ENCODE measurements around the gene CYBA.
A peak's percentile ranks its signal among the peaks of the same experiment; 100 is the strongest.

Gene CYBA

GRCh38 chr16:88650749-88651275 lies at the start of gene CYBA:
CYBA (minus strand) TSS chr16:88651053; CDS start chr16:88651013, 40 bp downstream.
- DNase-seq, result peak; percentile 91 to 93

GRCh38 chr16:88700322-88700635 lies 49.4 kb upstream of the CYBA start:
- DNase-seq, result no peak

GRCh38 chr16:88699180-88699579 lies 48.3 kb upstream of the CYBA start:
- DNase-seq, result no peak

- DNase-seq, result no peak
These were observed 47.8 kb upstream of the CYBA start for GRCh38 chr16:88698646-88699045.

GRCh38 chr16:88697831-88698615 lies 47.2 kb upstream of the CYBA start:
- DNase-seq, result no peak

- DNase-seq, result no peak
These were observed 46.4 kb upstream of the CYBA start for GRCh38 chr16:88697116-88697830.

GRCh38 chr16:88696441-88696840 lies 45.6 kb upstream of the CYBA start:
- no peak for DNase-seq

- no peak for DNase-seq
These were observed 44.9 kb upstream of the CYBA start for GRCh38 chr16:88695753-88696152.

GRCh38 chr16:88695218-88695617 lies 44.4 kb upstream of the CYBA start:
- no peak for DNase-seq

- DNase-seq, result no peak
These were observed 43.6 kb upstream of the CYBA start for GRCh38 chr16:88694221-88695087.

- DNase-seq, result no peak
These were observed 42.7 kb upstream of the CYBA start for GRCh38 chr16:88693420-88694177.

GRCh38 chr16:88692861-88693260 lies 42.0 kb upstream of the CYBA start:
- DNase-seq, result no peak

- DNase-seq, result peak; percentile 44 to 49
These were observed 41.2 kb upstream of the CYBA start for GRCh38 chr16:88691924-88692560.

GRCh38 chr16:88691129-88691813 lies 40.4 kb upstream of the CYBA start:
- DNase-seq, result no peak

- DNase-seq, result no peak
These were observed 39.7 kb upstream of the CYBA start for GRCh38 chr16:88690341-88691128.

- no peak for DNase-seq
These were observed 37.3 kb upstream of the CYBA start for GRCh38 chr16:88688013-88688778.

GRCh38 chr16:88687676-88688012 lies 36.8 kb upstream of the CYBA start:
- no peak for DNase-seq

GRCh38 chr16:88687254-88687576 lies 36.4 kb upstream of the CYBA start:
- DNase-seq, result no peak

- peak; percentile 94 for DNase-seq
These were observed 35.8 kb upstream of the CYBA start, which contains the start of gene SNAI3 for GRCh38 chr16:88686439-88687253. SNAI3 (minus strand) TSS chr16:88686507; CDS start chr16:88686406, 101 bp downstream.

Data from activated T-cell treated with anti-CD3 and anti-CD28 coated beads, Interleukin-2, amount 50 U/mL, for 48 hours (primary cell).